ENCODE measurements around the gene COL23A1.

COL23A1 gene

GRCh38 chr5:178478370-178478769 is 111.8 kb downstream of the COL23A1 start:
- no peak overlapping the region for H3K4me3 ChIP-seq (ENCODE audit: low read depth, low read length)

DNA sequence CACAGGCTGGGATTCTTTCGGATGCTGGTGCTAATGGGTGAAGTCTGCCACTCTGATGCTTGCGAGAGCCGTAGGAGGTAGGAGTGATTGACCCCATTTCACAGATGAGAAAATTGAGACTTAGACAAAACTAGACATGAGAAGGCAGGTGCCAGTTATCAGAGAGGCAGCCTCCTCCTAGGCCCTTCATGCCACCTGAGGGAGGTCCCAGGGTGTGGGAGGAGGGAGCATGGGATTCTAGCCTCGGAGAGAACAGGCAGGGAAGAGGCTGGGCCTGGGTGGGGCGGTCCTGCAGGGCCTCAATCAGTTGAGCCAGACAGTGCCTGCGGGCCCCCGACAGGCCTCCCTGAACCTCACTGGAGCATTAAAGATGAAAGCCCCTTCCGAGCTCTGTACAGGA is 112.4 kb downstream of the COL23A1 start:
- H3K4me3 ChIP-seq (ENCODE audit: low read depth, low read length) = no peak overlapping the region

GRCh38 chr5:178476972-178477754 is 113.0 kb downstream of the COL23A1 start:
- H3K4me3 ChIP-seq (ENCODE audit: low read depth, low read length) = no peak overlapping the region

GRCh38 chr5:178476531-178476930 is 113.7 kb downstream of the COL23A1 start:
- H3K4me3 ChIP-seq (ENCODE audit: low read depth, low read length) = no peak overlapping the region

DNA sequence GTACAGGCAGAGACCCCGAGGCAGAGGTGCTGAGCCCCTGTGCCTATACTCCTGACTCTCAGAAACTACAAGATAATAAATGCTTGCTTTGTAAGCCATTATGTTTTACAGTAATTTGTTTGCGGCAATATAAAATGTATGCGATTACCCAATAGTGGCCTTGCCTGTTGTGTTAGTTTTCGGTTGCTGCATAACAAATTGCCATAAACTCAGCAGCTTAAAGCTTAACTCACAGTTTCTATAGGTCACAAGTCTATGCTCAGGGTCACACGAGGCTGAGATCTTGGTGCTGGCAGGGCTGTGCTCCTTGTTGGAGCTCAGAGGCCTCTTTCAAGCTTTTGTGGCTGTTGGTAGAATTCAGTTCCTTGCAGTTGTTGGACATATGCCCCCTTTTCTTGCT is 114.8 kb downstream of the COL23A1 start:
- H3K4me3 ChIP-seq (ENCODE audit: low read depth, low read length) = no peak overlapping the region

GRCh38 chr5:178474562-178475184 is 115.5 kb downstream of the COL23A1 start:
- H3K4me3 ChIP-seq (ENCODE audit: low read depth, low read length) = no peak overlapping the region

GRCh38 chr5:178473854-178474253 is 116.3 kb downstream of the COL23A1 start:
- H3K4me3 ChIP-seq (ENCODE audit: low read depth, low read length) = no peak overlapping the region

GRCh38 chr5:178472138-178472537 is 118.1 kb downstream of the COL23A1 start:
- H3K4me3 ChIP-seq (ENCODE audit: low read depth, low read length) = no peak overlapping the region

- H3K4me3 ChIP-seq (ENCODE audit: low read depth, low read length) = no peak overlapping the region
Measured at GRCh38 chr5:178471711-178472110, 118.5 kb downstream of the COL23A1 start.

DNA sequence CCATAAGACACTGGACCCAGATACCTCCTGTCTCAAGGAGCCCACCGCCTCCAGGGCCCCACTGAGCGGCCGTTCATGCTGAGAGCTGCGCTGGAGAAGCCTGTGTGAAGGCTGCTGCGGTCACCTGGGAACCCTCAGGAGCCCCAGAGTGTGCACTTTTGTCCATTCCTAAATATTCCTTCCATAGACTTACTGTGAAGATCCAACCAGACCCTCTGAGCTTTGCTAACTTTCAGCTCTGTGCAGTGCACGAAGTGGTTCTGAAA is 119.5 kb downstream of the COL23A1 start:
- H3K4me3 ChIP-seq (ENCODE audit: low read depth, low read length) = no peak overlapping the region

- H3K4me3 ChIP-seq (ENCODE audit: low read depth, low read length) = no peak overlapping the region
Measured at GRCh38 chr5:178469975-178470759, 120.0 kb downstream of the COL23A1 start.

- no peak overlapping the region for H3K4me3 ChIP-seq (ENCODE audit: low read depth, low read length)
Measured at GRCh38 chr5:178469011-178469974, 120.9 kb downstream of the COL23A1 start.

DNA sequence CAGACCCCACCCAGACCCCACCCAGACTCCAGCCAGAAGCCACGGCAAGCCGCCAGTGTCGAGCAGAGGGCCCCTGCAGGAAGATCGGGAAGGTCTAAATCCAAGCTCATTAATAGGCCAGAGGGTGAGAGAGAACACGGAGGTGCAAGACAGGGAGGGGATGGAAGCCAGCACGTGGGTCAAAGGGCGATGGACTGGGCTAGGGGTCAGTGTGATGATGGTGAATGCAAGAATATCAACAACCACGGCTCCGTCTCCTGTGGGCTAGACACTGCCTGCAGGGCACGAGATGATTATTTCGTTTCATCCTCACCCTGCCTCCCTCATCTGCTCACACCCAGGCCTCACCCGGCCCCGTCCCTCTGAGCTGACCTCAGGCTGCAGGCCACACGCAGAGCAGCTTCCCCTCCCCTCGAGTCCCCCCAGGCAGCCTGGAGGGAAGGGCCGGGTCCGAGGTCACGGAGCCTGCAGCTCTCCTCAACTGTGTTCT is 122.0 kb downstream of the COL23A1 start:
- no peak overlapping the region for H3K4me3 ChIP-seq (ENCODE audit: low read depth, low read length)

- no peak overlapping the region for H3K4me3 ChIP-seq (ENCODE audit: low read depth, low read length)
Measured at GRCh38 chr5:178467568-178468195, 122.5 kb downstream of the COL23A1 start.

DNA sequence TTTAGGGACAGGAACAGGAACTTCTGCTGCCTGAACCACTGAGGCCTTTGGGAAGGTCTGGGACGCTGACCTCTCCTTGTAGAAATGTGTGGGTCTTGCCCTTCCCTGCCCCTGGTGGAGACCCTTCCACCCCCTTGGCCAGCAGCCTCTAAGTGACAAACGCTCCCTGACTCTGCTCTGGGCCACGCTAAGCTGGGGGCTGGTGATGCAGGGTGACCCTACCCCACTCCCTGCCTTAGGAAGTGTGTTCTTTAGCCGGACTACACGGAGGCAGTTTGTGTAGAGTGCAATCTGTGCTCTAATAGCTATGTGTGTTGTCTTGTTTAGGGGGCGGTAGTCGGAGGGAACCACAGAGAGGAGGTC is 123.0 kb downstream of the COL23A1 start:
- H3K4me3 ChIP-seq (ENCODE audit: low read depth, low read length) = no peak overlapping the region

GRCh38 chr5:178466342-178466741 is 123.9 kb downstream of the COL23A1 start:
- H3K4me3 ChIP-seq (ENCODE audit: low read depth, low read length) = no peak overlapping the region

DNA sequence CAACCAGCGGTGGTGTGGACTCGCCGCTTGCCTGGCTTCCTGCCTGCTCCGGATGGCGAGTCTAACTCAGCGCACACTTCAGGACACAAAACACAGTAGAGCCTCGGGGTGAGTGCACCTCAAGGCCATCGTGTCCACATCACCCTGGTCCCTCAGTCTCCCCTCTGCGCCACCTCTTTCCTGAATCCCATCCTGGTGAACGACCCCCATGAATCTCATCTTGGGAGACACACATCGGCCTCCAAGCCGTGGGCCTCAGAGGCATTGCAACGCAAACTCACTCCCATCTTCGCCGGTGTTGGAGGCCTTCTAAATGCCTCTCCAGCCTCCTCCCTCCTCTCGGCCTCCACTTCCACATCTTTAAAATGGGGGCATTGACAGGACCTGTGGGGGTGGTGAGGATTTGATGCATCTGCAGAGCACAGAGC is 124.3 kb downstream of the COL23A1 start:
- H3K4me3 ChIP-seq (ENCODE audit: low read depth, low read length) = no peak overlapping the region

DNA sequence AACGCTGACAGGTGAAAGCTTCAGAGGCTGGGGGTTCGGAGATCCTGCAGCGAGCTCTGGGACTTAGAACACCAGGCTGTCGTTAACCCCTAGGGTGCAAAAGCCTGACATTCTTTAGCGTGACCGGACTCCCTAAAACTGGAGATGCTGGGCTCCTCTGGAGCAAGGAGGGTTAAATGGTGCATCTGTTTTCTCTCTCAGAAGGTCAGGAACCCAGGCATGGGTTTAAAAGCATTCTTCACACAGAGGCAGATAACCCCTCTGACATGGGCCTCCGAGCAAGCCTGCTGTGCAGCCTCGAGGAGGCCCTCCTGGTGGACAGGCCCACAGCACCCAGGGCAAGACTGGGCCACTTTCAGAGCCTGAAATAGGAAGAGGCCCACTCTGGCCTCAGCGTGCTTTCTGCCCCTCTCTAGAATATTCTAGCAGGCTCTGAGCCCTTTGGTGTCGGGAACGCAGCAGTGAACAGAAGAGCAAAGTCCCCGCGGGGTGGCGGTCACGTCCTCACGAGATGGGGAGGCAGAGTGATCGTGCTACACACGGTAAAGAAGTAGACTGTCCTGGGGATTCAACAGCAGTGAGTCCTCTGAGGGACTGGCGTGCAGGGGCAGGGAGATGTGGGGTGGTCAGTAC is 124.8 kb downstream of the COL23A1 start:
- no peak overlapping the region for H3K4me3 ChIP-seq (ENCODE audit: low read depth, low read length)

DNA sequence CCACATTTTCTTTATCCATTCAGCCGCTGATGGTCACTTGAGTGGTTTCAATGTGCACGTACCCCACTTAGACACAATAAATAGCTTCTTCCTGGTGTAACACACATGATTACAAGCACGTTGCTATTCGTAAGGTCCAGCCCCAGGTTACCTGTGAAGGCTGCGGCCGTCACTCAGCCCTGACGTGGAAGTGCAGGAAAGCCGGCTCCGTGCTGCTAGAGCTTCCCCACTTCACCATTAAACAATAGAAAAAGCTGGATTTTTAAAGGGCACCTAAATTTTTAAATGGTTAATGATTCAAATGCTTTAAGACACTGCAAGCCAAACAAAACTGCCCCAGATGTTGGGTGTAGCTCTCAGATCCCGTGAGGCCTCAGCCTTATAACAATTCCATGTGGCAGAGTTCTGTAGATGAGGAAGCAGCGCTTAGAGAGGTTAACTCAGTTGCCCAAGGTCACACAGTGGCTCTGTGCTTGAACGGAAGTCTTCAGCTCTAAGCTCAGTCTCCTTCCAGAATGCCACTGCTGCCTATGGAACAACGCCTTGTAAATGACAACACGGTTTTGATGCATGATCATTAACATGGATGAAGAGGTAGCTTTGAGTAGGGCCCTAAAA is 125.7 kb downstream of the COL23A1 start:
- no peak overlapping the region for H3K4me3 ChIP-seq (ENCODE audit: low read depth, low read length)

Data from iPS-11a (cell line).